Testis (tissue), 3 donors: ENCODE data around the gene SEMA3G. TPM values are rescaled to one million over a fixed set of nuclear protein-coding genes. Genes with fewer than 3 reads are reported as not detected.

Experiments
- DNase-seq: peaks from one replicate; pipeline ENCODE4 v3.0.0-alpha.2; 2019
- H3K27ac ChIP-seq, 2 donors: fragments of 200-600 bp; sonication (generic); one replicate each; pipeline ENCODE4 v1.5.1; 2019
- H3K27me3 ChIP-seq: fragments of 200-600 bp; sonication (generic); one replicate; pipeline ENCODE4 v1.5.1; 2019
- H3K36me3 ChIP-seq: fragments of 200-600 bp; sonication (generic); one replicate; pipeline ENCODE4 v1.5.1; 2017; ENCODE audit warnings: low read depth; ENCODE audit errors: missing control alignments
- H3K4me1 ChIP-seq: fragments of 200-600 bp; sonication (generic); one replicate; pipeline ENCODE4 v1.5.1; 2019
- H3K4me3 ChIP-seq, 2 donors: fragments of 200-600 bp; sonication (generic); one replicate each; pipeline ENCODE4 v1.5.1; 2017 to 2019
- H3K9me3 ChIP-seq: fragments of 200-600 bp; sonication (generic); one replicate; pipeline ENCODE4 v1.5.1; 2017
- CTCF ChIP-seq, 3 experiments: fragments of 450-650 bp in 2 of 3; fragments of 200-600 bp in 1 of 3; sonication (generic) in 1 of 3; IDR thresholded peaks; one replicate each; pipeline ENCODE4 v1.5.1; 2016 to 2019; ENCODE audit warnings: antibody characterized with exemption in 3 of 3, mild to moderate bottlenecking in 2 of 3, moderate library complexity in 1 of 3
- POLR2A ChIP-seq: fragments of 450-650 bp; IDR thresholded peaks from one replicate; pipeline ENCODE4 v1.6.1; 2017; ENCODE audit warnings: antibody characterized with exemption, mild to moderate bottlenecking, moderate library complexity
- WGBS, 2 donors: methylation state at CpG; one replicate each; pipeline ENCODE4 v1.1.5; 2018; 5-methylcytosine and 5-hydroxymethylcytosine counted together
- intact Hi-C: fragments of 100-400 bp; cut with DNase I; formaldehyde crosslinking; loops from one replicate; pipeline ENCODE4 v1.15.1; 2023; ENCODE audit warnings: low total_unique reads
- polyA plus RNA-seq: library from polyadenylated mRNA; stranded (reverse); fragments of 350-450 nt; fragmentation: Illumina TruSeq; extraction: RNeasy Lipid Tissue Mini Kit (QIAGEN cat#74804); gene quantifications from one replicate; pipeline ENCODE4 v1.2.3, GENCODE V29; 2014; ENCODE audit warnings: low read depth, low replicate concordance; ENCODE audit not compliant: insufficient read depth
- total RNA-seq, 2 donors: library from RNA; depleted of rRNA; stranded (reverse); fragments of >200 nt; gene quantifications; one replicate each; pipeline ENCODE4 v1.2.3, GENCODE V29; 2016

SEMA3G gene
- total and polyA plus RNA-seq, 3 donors from 2014 or later = 1.7 to 3.1 (median 2.1) TPM

GRCh38 chr3:52442409-52443267 lies 2.3 kb downstream of the SEMA3G start:
- H3K36me3 ChIP-seq = no peaks in the 10 kb centered on the region
- H3K27me3 ChIP-seq = no peaks in the 10 kb centered on the region
- 96 to 98% methylated on average over 13 to 16 of the region's 16 CpGs for WGBS, 2 donors
- intact Hi-C loops = no loop called here
- no peak for TF ChIP-seq POLR2A
- TF ChIP-seq CTCF (IDR thresholded peaks at IDR 0.05) = no peak
- no peak overlapping the region for H3K27ac ChIP-seq
- H3K4me3 ChIP-seq = no peak overlapping the region
- DNase-seq = no peak
- no peaks in the 10 kb centered on the region for H3K4me1 ChIP-seq
- no peaks in the 10 kb centered on the region for H3K9me3 ChIP-seq

GRCh38 chr3:52441772-52442332 lies 3.1 kb downstream of the SEMA3G start:
- no peaks in the 10 kb centered on the region for H3K4me1 ChIP-seq
- no peaks in the 10 kb centered on the region for H3K9me3 ChIP-seq
- H3K36me3 ChIP-seq = no peaks in the 10 kb centered on the region
- no peak overlapping the region for H3K27ac ChIP-seq
- DNase-seq = no peak
- TF ChIP-seq POLR2A = no peak
- no peak for TF ChIP-seq CTCF (IDR thresholded peaks at IDR 0.05)
- 94 to 97% methylated on average over 16 to 18 of the region's 18 CpGs for WGBS, 2 donors
- intact Hi-C loops = no loop called here
- H3K27me3 ChIP-seq = no peaks in the 10 kb centered on the region
- H3K4me3 ChIP-seq = no peak overlapping the region

GRCh38 chr3:52441091-52441771 lies 3.7 kb downstream of the SEMA3G start:
- intact Hi-C loops = no loop called here
- WGBS, 2 donors = 93 to 94% methylated on average over 22 to 23 of the region's 23 CpGs
- no peak for TF ChIP-seq POLR2A
- no peak for TF ChIP-seq CTCF (IDR thresholded peaks at IDR 0.05)
- H3K9me3 ChIP-seq = no peaks in the 10 kb centered on the region
- no peak overlapping the region for H3K27ac ChIP-seq
- DNase-seq = no peak
- H3K4me1 ChIP-seq = no peaks in the 10 kb centered on the region
- no peaks in the 10 kb centered on the region for H3K36me3 ChIP-seq
- no peak overlapping the region for H3K4me3 ChIP-seq
- H3K27me3 ChIP-seq = no peaks in the 10 kb centered on the region

- TF ChIP-seq CTCF (IDR thresholded peaks at IDR 0.05) (no peak), POLR2A (no peak)
- WGBS, 2 donors = 97% methylated on average over 6 to 14 of the region's 14 CpGs
- H3K27ac ChIP-seq = no peak overlapping the region
Measured at GRCh38 chr3:52440671-52441070, 4.2 kb downstream of the SEMA3G start.

More at GRCh38 chr3:52440671-52441070, 4.2 kb downstream of the SEMA3G start:
- Histone ChIP-seq H3K36me3 (no peaks in the 10 kb centered on the region), H3K4me1 (no peaks in the 10 kb centered on the region), H3K27me3 (no peaks in the 10 kb centered on the region), H3K9me3 (no peaks in the 10 kb centered on the region), H3K4me3 (no peak overlapping the region)
- no peak for DNase-seq
- intact Hi-C loops = no loop called here
